ENCODE measurements around the gene WRNIP1. TPM values are rescaled to one million over a fixed set of nuclear protein-coding genes. Genes with fewer than 3 reads are reported as not detected.

The WRNIP1 gene
- polyA plus RNA-seq, 1 donor = 49.3 TPM

- DNase-seq = no peak
Measured at GRCh38 chr6:2807342-2808090, 42.3 kb downstream of the WRNIP1 start.

GRCh38 chr6:2809015-2809414 lies 43.8 kb downstream of the WRNIP1 start:
- no peak for DNase-seq

- DNase-seq = no peak
Measured at GRCh38 chr6:2810092-2810671, 45.0 kb downstream of the WRNIP1 start.

GRCh38 chr6:2812695-2813094 lies 47.5 kb downstream of the WRNIP1 start:
- no peak for DNase-seq

GRCh38 chr6:2816158-2816557 lies 51.0 kb downstream of the WRNIP1 start:
- no peak for DNase-seq

GRCh38 chr6:2817903-2818443 lies 52.8 kb downstream of the WRNIP1 start:
- DNase-seq = no peak

GRCh38 chr6:2818593-2818992 lies 53.4 kb downstream of the WRNIP1 start:
- DNase-seq = no peak

GRCh38 chr6:2819115-2819514 lies 53.9 kb downstream of the WRNIP1 start:
- no peak for DNase-seq

GRCh38 chr6:2819978-2820377 lies 54.8 kb downstream of the WRNIP1 start:
- no peak for DNase-seq

- no peak for DNase-seq
Measured at GRCh38 chr6:2820415-2820814, 55.2 kb downstream of the WRNIP1 start.

GRCh38 chr6:2821554-2821953 lies 56.4 kb downstream of the WRNIP1 start:
- DNase-seq = no peak

GRCh38 chr6:2823104-2823850 lies 58.1 kb downstream of the WRNIP1 start:
- no peak for DNase-seq

GRCh38 chr6:2826131-2826530 lies 60.9 kb downstream of the WRNIP1 start:
- DNase-seq = no peak

- no peak for DNase-seq
Measured at GRCh38 chr6:2827142-2827541, 61.9 kb downstream of the WRNIP1 start.

GRCh38 chr6:2828629-2829028 lies 63.4 kb downstream of the WRNIP1 start:
- no peak for DNase-seq

GRCh38 chr6:2829253-2829652 lies 64.1 kb downstream of the WRNIP1 start:
- no peak for DNase-seq

GRCh38 chr6:2830183-2830582 lies 65.0 kb downstream of the WRNIP1 start:
- no peak for DNase-seq

GRCh38 chr6:2831392-2831791 lies 66.2 kb downstream of the WRNIP1 start:
- DNase-seq = no peak

GRCh38 chr6:2834262-2834661 lies 69.1 kb downstream of the WRNIP1 start:
- DNase-seq = no peak
